HCT116 (cell line): Measurements from ENCODE around the gene FSCN2. TPM values are rescaled to one million over a fixed set of nuclear protein-coding genes. Genes with fewer than 3 reads are reported as not detected.

Experiments used
- ATAC-seq: fragments of 200-7000 bp; cut with Tn5 transposase; 2 replicates; pipeline ENCODE4 v1.9.1; 2020; ENCODE audit warnings: mild to moderate bottlenecking, moderate library complexity
- BruUV-seq: library from RNA; stranded (reverse); fragments of 400-500 nt; replicated peaks from 2 replicates; lab custom pipeline; 2021; lab: Mats Ljungman, UMichigan
- CTCF ChIA-PET: fragments of 300-600 bp; sonication (Branson Sonifier 250); formaldehyde crosslinking; loops from one replicate; lab custom pipeline; 2021; ENCODE audit warnings: antibody characterized with exemption; lab: Charles Lee
- POLR2A ChIA-PET: fragments of 300-600, 350-600 bp; sonication (Branson Sonifier 250); formaldehyde crosslinking; loops from one replicate; lab custom pipeline; 2021; ENCODE audit warnings: antibody characterized with exemption; lab: Charles Lee
- RAD21 ChIA-PET, 2 experiments: fragments of 300-600 bp; sonication (Branson Sonifier 250); formaldehyde crosslinking; loops; one replicate each; lab custom pipeline; 2023; ENCODE audit warnings: low total read pairs in 2 of 2; ENCODE audit not compliant: uncharacterized antibody in 2 of 2, unreplicated experiment in 2 of 2, low non-redundant PET in 1 of 2; lab: Charles Lee
- DNase-seq: peaks from one replicate; pipeline ENCODE4 v3.0.0-alpha.2; 2010; ENCODE audit warnings: low read depth, low spot score
- H2AFZ ChIP-seq: fragments of 200-600 bp; shearing (Covaris generic), sonication (generic); 2 replicates; pipeline ENCODE4 v1.6.1; 2017; ENCODE audit warnings: low read depth, mixed run types, mixed read lengths, antibody characterized with exemption, low read length; ENCODE audit not compliant: poor library complexity, severe bottlenecking
- H3K27ac ChIP-seq: 2 replicates; pipeline ENCODE4 v1.5.1; 2012; ENCODE audit warnings: low read depth, low read length
- H3K27me3 ChIP-seq: fragments of 200-600 bp; sonication (generic); 2 replicates; pipeline ENCODE4 v1.6.1; 2016; ENCODE audit warnings: mixed run types, low read length, mixed read lengths; ENCODE audit not compliant: insufficient read depth
- H3K36me3 ChIP-seq, 2 experiments: fragments of 200-500 bp in 1 of 2; fragments of 200-600 bp in 1 of 2; sonication (Bioruptor generic) in 1 of 2; sonication (generic) in 1 of 2; 2 replicates each; pipeline versions ENCODE4 v1.5.1 to v1.6.1; 2014 to 2016; ENCODE audit warnings: low read length in 2 of 2, inconsistent platforms in 1 of 2, mixed read lengths in 1 of 2, mixed run types in 1 of 2; ENCODE audit not compliant: insufficient read depth in 2 of 2, control insufficient read depth in 1 of 2
- H3K4me1 ChIP-seq, 2 experiments: fragments of 200-600 bp in 1 of 2; sonication (generic) in 1 of 2; 2 replicates each; pipeline versions ENCODE4 v1.5.1 to v1.6.1; 2012 to 2017; ENCODE audit warnings: low read length in 2 of 2, inconsistent platforms in 1 of 2, mild to moderate bottlenecking in 1 of 2, mixed read lengths in 1 of 2, mixed run types in 1 of 2, moderate library complexity in 1 of 2; ENCODE audit not compliant: insufficient read depth in 2 of 2, control insufficient read depth in 1 of 2
- H3K4me2 ChIP-seq: fragments of 200-600 bp; sonication (generic); 2 replicates; pipeline ENCODE4 v1.6.1; 2017; ENCODE audit warnings: mixed run types, low read length, mixed read lengths
- H3K4me3 ChIP-seq, 2 experiments: fragments of 200-600 bp in 1 of 2; sonication (generic) in 1 of 2; replicated peaks in 1 of 2; 2 replicates each; pipeline ENCODE4 v1.5.1; 2011 to 2016; ENCODE audit warnings: low read length in 2 of 2, control low read depth in 1 of 2, low read depth in 1 of 2, mild to moderate bottlenecking in 1 of 2, mixed read lengths in 1 of 2, mixed run types in 1 of 2
- H3K79me2 ChIP-seq: fragments of 200-600 bp; sonication (generic); 2 replicates; pipeline ENCODE4 v1.6.1; 2017; ENCODE audit warnings: mild to moderate bottlenecking, mixed run types, low read length, moderate library complexity, mixed read lengths; ENCODE audit not compliant: insufficient read depth
- H3K9ac ChIP-seq: fragments of 200-600 bp; sonication (generic); 2 replicates; pipeline ENCODE4 v1.6.1; 2016; ENCODE audit warnings: low read length, mixed read lengths
- H3K9me2 ChIP-seq: fragments of 200-600 bp; sonication (generic), shearing (Covaris generic); 2 replicates; pipeline ENCODE4 v1.6.1; 2017; ENCODE audit warnings: mixed run types, mild to moderate bottlenecking, moderate library complexity; ENCODE audit not compliant: insufficient read depth
- H3K9me3 ChIP-seq, 2 experiments: fragments of 200-500 bp in 1 of 2; fragments of 200-600 bp in 1 of 2; sonication (Bioruptor generic) in 1 of 2; sonication (generic) in 1 of 2; 2 replicates each; pipeline ENCODE4 v1.6.1; 2014 to 2017; ENCODE audit warnings: low read length in 2 of 2, mixed read lengths in 2 of 2, inconsistent platforms in 1 of 2, low read depth in 1 of 2, mild to moderate bottlenecking in 1 of 2, mixed run types in 1 of 2, moderate library complexity in 1 of 2; ENCODE audit not compliant: control insufficient read depth in 1 of 2, insufficient read depth in 1 of 2
- H4K20me1 ChIP-seq: fragments of 200-600 bp; sonication (generic), shearing (Covaris generic); 2 replicates; pipeline ENCODE4 v1.6.1; 2017; ENCODE audit warnings: mixed run types, mild to moderate bottlenecking, moderate library complexity; ENCODE audit not compliant: insufficient read depth
- CBX3 ChIP-seq: IDR thresholded peaks from 2 replicates; pipeline ENCODE4 v1.6.1; 2012; ENCODE audit warnings: low read depth
- CTCF ChIP-seq, 3 experiments: fragments of 200-600 bp in 1 of 3; sonication (generic) in 1 of 3; IDR thresholded peaks in 2 of 3; conservative IDR thresholded peaks in 1 of 3; 2 replicates each; pipeline ENCODE4 v1.5.1; 2012 to 2017; ENCODE audit warnings: low read depth in 2 of 3, low read length in 2 of 3, antibody characterized with exemption in 1 of 3, borderline replicate concordance in 1 of 3, control low read depth in 1 of 3, mild to moderate bottlenecking in 1 of 3, mixed read lengths in 1 of 3, mixed run types in 1 of 3, moderate library complexity in 1 of 3; ENCODE audit not compliant: insufficient read depth in 1 of 3
- ELF1 ChIP-seq: IDR thresholded peaks from 2 replicates; pipeline ENCODE4 v1.6.1; 2012; ENCODE audit warnings: low read depth, borderline replicate concordance
- EZH2 ChIP-seq: fragments of 200-600 bp; sonication (generic); IDR thresholded peaks from 2 replicates; pipeline ENCODE4 v1.6.1; 2017; ENCODE audit warnings: antibody characterized with exemption, mixed run types
- FOSL1 ChIP-seq: IDR thresholded peaks from 2 replicates; pipeline ENCODE4 v1.6.1; 2012; ENCODE audit warnings: low read depth
- JUND ChIP-seq: IDR thresholded peaks from 2 replicates; pipeline ENCODE4 v1.6.1; 2012
- POLR2AphosphoS5 ChIP-seq: IDR thresholded peaks from 2 replicates; pipeline ENCODE4 v1.6.1; 2011; ENCODE audit warnings: mild to moderate bottlenecking, low read depth, low read length, moderate library complexity
- RAD21 ChIP-seq: IDR thresholded peaks from 2 replicates; pipeline ENCODE4 v1.6.1; 2012; ENCODE audit warnings: low read depth, mild to moderate bottlenecking
- SP1 ChIP-seq: IDR thresholded peaks from 2 replicates; pipeline ENCODE4 v1.6.1; 2012; ENCODE audit warnings: low read depth
- SRF ChIP-seq: IDR thresholded peaks from 2 replicates; pipeline ENCODE4 v1.6.1; 2012; ENCODE audit warnings: low read depth
- TCF7L2 ChIP-seq: IDR thresholded peaks from 2 replicates; pipeline ENCODE4 v1.7.0; 2011; ENCODE audit warnings: borderline replicate concordance, inconsistent platforms; ENCODE audit not compliant: insufficient read depth, insufficient read length; ENCODE audit errors: extremely low read depth
- YY1 ChIP-seq: IDR thresholded peaks from 2 replicates; pipeline ENCODE4 v1.6.1; 2011; ENCODE audit warnings: low read length, low read depth, moderate library complexity, mild to moderate bottlenecking; ENCODE audit not compliant: insufficient replicate concordance; ENCODE audit errors: extremely low read depth
- ZNF274 ChIP-seq: fragments of 200-500 bp; sonication (Bioruptor generic); IDR thresholded peaks from 2 replicates; pipeline ENCODE4 v1.6.1; 2014; ENCODE audit warnings: mild to moderate bottlenecking, low read depth, low read length, inconsistent platforms
- intact Hi-C: fragments of 100-400 bp; cut with micrococcal nuclease; formaldehyde crosslinking; loops from 2 replicates; pipeline ENCODE4 v1.10.0; 2022
- total RNA-seq: library from RNA; stranded (reverse); gene quantifications from one replicate; pipeline ENCODE4 v1.2.1, GENCODE V29; 2021; ENCODE audit not compliant: unreplicated experiment
- TF ChIP-seq, protein P1 (sequence below): IDR thresholded peaks from 2 replicates; pipeline ENCODE4 v1.6.1; 2012
- TF ChIP-seq, protein P2 (sequence below): IDR thresholded peaks from 2 replicates; pipeline ENCODE4 v1.6.1; 2011; ENCODE audit warnings: mild to moderate bottlenecking, low read length, moderate library complexity; ENCODE audit not compliant: insufficient replicate concordance; ENCODE audit errors: extremely low read depth

Gene FSCN2
- total RNA-seq, 1 experiment from 2014 or later: 10.1 TPM

DNA sequence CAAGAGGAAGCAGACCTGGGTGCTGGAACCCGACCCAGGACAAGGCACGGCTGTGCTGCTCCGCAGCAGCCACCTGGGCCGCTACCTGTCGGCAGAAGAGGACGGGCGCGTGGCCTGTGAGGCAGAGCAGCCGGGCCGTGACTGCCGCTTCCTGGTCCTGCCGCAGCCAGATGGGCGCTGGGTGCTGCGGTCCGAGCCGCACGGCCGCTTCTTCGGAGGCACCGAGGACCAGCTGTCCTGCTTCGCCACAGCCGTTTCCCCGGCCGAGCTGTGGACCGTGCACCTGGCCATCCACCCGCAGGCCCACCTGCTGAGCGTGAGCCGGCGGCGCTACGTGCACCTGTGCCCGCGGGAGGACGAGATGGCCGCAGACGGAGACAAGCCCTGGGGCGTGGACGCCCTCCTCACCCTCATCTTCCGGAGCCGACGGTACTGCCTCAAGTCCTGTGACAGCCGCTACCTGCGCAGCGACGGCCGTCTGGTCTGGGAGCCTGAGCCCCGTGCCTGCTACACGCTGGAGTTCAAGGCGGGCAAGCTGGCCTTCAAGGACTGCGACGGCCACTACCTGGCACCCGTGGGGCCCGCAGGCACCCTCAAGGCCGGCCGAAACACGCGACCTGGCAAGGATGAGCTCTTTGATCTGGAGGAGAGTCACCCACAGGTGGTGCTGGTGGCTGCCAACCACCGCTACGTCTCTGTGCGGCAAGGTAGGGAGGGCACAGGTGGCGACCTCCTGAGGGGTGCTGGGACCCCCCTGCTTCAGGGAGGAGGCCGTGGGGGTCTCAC lies 667 bp downstream of the FSCN2 start:
- Histone ChIP-seq H3K9me3 (peaks cover 0 to 7% of the 10 kb centered on the region in 2 experiments; a peak in 1 of 4 replicates), H3K4me3 (peak overlapping the region in 1 of 2 experiments; percentile 58; a peak in 2 of 4 replicates), H3K27me3 (no peaks in the 10 kb centered on the region), H3K9me2 (no peaks in the 10 kb centered on the region), H4K20me1 (no peaks in the 10 kb centered on the region), H3K4me1 (peaks cover 12 to 41% of the 10 kb centered on the region in 2 experiments)
- CTCF ChIA-PET: no interaction called here
- POLR2A ChIA-PET: interaction anchor here (0.9 to 2.2 kb wide), 3 partner anchors 9 to 16 kb away, joined by 3 to 6 read pairs (median 3); partner anchors contain the start of gene ACTG1
- RAD21 ChIA-PET: interaction anchor here (0.7 to 1.6 kb wide), 2 partner anchors 10 to 44 kb away, joined by 4 to 5 read pairs; no protein-coding TSS in a partner anchor
- DNase-seq (no peak), ATAC-seq (0 out of 2 replicates have a peak, but pooled peaks have one; percentile 1)
- intact Hi-C loops: no loop called here
- TF ChIP-seq RAD21 (no peak), SP1 (no peak), TCF7L2 (no peak), YY1 (no peak), ZNF274 (no peak), CBX3 (no peak), EZH2 (no peak), FOSL1 (no peak), CTCF (IDR thresholded peaks at IDR 0.05 in 2 of 3, conservative IDR thresholded peaks at IDR 0.05 in 1 of 3; ENCODE audit: borderline replicate concordance in 1 of 3, insufficient read depth in 1 of 3, low read depth in 2 of 3, low read length in 2 of 3) (no peak), JUND (no peak), POLR2AphosphoS5 (no peak), SRF (no peak), ELF1 (no peak)
- TF ChIP-seq, protein P1, sequence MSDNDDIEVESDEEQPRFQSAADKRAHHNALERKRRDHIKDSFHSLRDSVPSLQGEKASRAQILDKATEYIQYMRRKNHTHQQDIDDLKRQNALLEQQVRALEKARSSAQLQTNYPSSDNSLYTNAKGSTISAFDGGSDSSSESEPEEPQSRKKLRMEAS: no peak
- TF ChIP-seq, protein P2, sequence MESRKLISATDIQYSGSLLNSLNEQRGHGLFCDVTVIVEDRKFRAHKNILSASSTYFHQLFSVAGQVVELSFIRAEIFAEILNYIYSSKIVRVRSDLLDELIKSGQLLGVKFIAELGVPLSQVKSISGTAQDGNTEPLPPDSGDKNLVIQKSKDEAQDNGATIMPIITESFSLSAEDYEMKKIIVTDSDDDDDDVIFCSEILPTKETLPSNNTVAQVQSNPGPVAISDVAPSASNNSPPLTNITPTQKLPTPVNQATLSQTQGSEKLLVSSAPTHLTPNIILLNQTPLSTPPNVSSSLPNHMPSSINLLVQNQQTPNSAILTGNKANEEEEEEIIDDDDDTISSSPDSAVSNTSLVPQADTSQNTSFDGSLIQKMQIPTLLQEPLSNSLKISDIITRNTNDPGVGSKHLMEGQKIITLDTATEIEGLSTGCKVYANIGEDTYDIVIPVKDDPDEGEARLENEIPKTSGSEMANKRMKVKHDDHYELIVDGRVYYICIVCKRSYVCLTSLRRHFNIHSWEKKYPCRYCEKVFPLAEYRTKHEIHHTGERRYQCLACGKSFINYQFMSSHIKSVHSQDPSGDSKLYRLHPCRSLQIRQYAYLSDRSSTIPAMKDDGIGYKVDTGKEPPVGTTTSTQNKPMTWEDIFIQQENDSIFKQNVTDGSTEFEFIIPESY: no peak
- TF ChIP-seq, all 23 proteins: peak for 0
- Histone ChIP-seq H3K36me3 (no peaks in the 10 kb centered on the region), H3K27ac (peak overlapping the region; percentile 72; the same call in 1 of the 2 replicates), H2AFZ (no peak overlapping the region), H3K79me2 (no peaks in the 10 kb centered on the region), H3K9ac (peak overlapping the region; percentile 68), H3K4me2 (peak overlapping the region; percentile 75)
- BruUV-seq: no TSS peak
